ENCODE results near the gene CCM2L. TPM values are rescaled to one million over a fixed set of nuclear protein-coding genes. Genes with fewer than 3 reads are reported as not detected.

The CCM2L gene
- total RNA-seq, 1 experiment from 2014 or later, result 0.32 TPM

DNA sequence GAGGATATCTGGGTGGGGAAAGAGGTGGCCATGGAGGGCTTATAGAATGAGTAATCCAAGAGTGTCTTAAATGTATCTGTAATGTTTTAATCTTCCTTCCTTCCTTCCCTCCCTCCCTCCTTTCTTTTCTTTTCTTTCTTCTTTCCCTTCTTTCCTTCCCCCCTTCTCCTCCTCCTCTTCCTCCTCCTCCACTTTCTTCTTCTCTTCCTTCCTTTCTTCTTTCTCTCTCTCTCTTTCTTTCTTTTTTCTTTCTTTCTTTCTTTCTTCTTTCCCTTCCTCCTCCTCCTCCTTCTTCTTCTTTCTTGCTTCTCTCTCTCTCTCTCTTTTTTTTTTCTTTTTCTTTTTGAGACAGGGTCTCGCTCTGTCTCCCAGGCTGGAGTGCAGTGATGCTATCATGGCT, 49.0 kb downstream of the CCM2L start:
- H3K9me3 ChIP-seq, result no peaks in the 10 kb centered on the region
- intact Hi-C loops (cut with micrococcal nuclease; ENCODE audit: unreplicated experiment), result no loop called here
- Mint-ChIP-seq H3K27me3 (ENCODE audit: insufficient read depth, unreplicated experiment) (peaks cover 26% of the 10 kb centered on the region), H3K9me3 (ENCODE audit: unreplicated experiment) (no peaks in the 10 kb centered on the region), H3K4me3 (ENCODE audit: unreplicated experiment) (no peak overlapping the region), H3K27ac (ENCODE audit: unreplicated experiment) (no peak overlapping the region), H3K36me3 (ENCODE audit: insufficient read depth, unreplicated experiment) (no peaks in the 10 kb centered on the region), H3K4me1 (ENCODE audit: low read depth, unreplicated experiment) (no peaks in the 10 kb centered on the region)
- ChIA-PET CTCF (no interaction called here), POLR2A (no interaction called here)
- no peaks in the 10 kb centered on the region for H3K4me1 ChIP-seq
- no peaks in the 10 kb centered on the region for H3K36me3 ChIP-seq (ENCODE audit: control insufficient read depth, insufficient read depth, low read length)
- no peak overlapping the region for H3K4me3 ChIP-seq (ENCODE audit: low read depth, low read length)
- TF ChIP-seq, protein P1, sequence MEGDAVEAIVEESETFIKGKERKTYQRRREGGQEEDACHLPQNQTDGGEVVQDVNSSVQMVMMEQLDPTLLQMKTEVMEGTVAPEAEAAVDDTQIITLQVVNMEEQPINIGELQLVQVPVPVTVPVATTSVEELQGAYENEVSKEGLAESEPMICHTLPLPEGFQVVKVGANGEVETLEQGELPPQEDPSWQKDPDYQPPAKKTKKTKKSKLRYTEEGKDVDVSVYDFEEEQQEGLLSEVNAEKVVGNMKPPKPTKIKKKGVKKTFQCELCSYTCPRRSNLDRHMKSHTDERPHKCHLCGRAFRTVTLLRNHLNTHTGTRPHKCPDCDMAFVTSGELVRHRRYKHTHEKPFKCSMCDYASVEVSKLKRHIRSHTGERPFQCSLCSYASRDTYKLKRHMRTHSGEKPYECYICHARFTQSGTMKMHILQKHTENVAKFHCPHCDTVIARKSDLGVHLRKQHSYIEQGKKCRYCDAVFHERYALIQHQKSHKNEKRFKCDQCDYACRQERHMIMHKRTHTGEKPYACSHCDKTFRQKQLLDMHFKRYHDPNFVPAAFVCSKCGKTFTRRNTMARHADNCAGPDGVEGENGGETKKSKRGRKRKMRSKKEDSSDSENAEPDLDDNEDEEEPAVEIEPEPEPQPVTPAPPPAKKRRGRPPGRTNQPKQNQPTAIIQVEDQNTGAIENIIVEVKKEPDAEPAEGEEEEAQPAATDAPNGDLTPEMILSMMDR (IDR thresholded peaks at IDR 0.05; ENCODE audit: insufficient read depth in 1 of 2, low read depth in 1 of 2, low read length in 1 of 2, severe bottlenecking in 1 of 2, unreplicated experiment in 1 of 2), result no peak
- no peak for DNase-seq
- BruUV-seq (replicated peaks), result no TSS peak
- H3K27me3 ChIP-seq (replicated peaks; ENCODE audit: control insufficient read depth, insufficient read depth, low read length), result no peaks in the 10 kb centered on the region; the same call in 1 of the 2 replicates

DNA sequence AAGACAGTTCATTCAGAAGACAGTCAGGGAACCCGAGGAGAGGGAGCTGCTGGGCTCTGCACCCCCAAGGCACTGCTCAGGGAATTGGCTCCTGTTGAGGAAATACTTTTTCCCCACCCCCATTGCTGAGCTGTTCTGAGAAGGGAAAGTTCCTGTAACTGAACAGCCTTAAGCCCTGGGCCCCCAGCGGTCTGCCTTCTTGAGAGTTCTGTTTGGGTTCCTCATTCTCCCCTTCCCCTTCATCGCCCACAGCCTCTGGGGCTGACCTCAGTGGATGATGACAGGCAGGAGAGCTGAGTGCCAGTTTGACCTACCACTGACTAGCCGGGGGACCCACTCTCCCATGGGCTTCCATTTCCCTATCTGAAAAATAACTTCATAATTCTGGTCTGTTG, 52.5 kb downstream of the CCM2L start:
- Histone ChIP-seq H3K9me3 (no peaks in the 10 kb centered on the region), H3K27me3 (replicated peaks; ENCODE audit: control insufficient read depth, insufficient read depth, low read length) (no peaks in the 10 kb centered on the region), H3K36me3 (ENCODE audit: control insufficient read depth, insufficient read depth, low read length) (no peaks in the 10 kb centered on the region), H3K4me1 (no peaks in the 10 kb centered on the region), H3K4me3 (ENCODE audit: low read depth, low read length) (no peak overlapping the region)
- DNase-seq, result no peak
- intact Hi-C loops (cut with micrococcal nuclease; ENCODE audit: unreplicated experiment), result no loop called here
- Mint-ChIP-seq H3K36me3 (ENCODE audit: insufficient read depth, unreplicated experiment) (no peaks in the 10 kb centered on the region), H3K4me1 (ENCODE audit: low read depth, unreplicated experiment) (no peaks in the 10 kb centered on the region), H3K27me3 (ENCODE audit: insufficient read depth, unreplicated experiment) (peaks cover 30% of the 10 kb centered on the region), H3K9me3 (ENCODE audit: unreplicated experiment) (no peaks in the 10 kb centered on the region), H3K4me3 (ENCODE audit: unreplicated experiment) (no peak overlapping the region), H3K27ac (ENCODE audit: unreplicated experiment) (no peak overlapping the region)
- CTCF ChIA-PET, result no interaction called here
- POLR2A ChIA-PET, result no interaction called here
- no TSS peak for BruUV-seq (replicated peaks)
- TF ChIP-seq, protein P1 (IDR thresholded peaks at IDR 0.05; ENCODE audit: insufficient read depth in 1 of 2, low read depth in 1 of 2, low read length in 1 of 2, severe bottlenecking in 1 of 2, unreplicated experiment in 1 of 2), result no peak

DNA sequence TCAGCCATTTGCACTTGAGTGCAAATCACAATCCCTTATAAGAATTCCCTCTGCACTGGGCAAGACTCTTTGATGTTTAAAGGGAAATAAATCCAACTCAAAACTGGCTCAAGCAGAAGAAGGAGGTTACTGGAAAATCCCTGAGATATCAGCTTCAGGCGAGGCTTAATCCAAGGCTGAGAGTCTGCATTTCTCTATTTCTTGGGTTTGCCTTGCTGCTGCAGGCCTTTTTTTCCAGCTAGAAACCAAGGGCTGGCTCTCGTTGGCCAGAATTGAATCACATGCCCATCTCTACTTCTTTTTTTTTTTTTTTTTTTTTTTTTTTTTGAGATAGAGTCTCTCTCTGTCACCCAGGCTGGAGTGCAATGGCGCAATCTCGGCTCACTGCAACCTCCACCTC, 53.5 kb downstream of the CCM2L start:
- no peaks in the 10 kb centered on the region for H3K9me3 ChIP-seq
- intact Hi-C loops (cut with micrococcal nuclease; ENCODE audit: unreplicated experiment), result no loop called here
- POLR2A ChIA-PET, result no interaction called here
- no peak overlapping the region for H3K27ac Mint-ChIP-seq (ENCODE audit: unreplicated experiment)
- H3K27me3 ChIP-seq (replicated peaks; ENCODE audit: control insufficient read depth, insufficient read depth, low read length), result no peaks in the 10 kb centered on the region
- H3K27me3 Mint-ChIP-seq (ENCODE audit: insufficient read depth, unreplicated experiment), result peaks cover 27% of the 10 kb centered on the region
- no peaks in the 10 kb centered on the region for H3K36me3 ChIP-seq (ENCODE audit: control insufficient read depth, insufficient read depth, low read length)
- no TSS peak for BruUV-seq (replicated peaks)
- no peaks in the 10 kb centered on the region for H3K9me3 Mint-ChIP-seq (ENCODE audit: unreplicated experiment)
- DNase-seq, result no peak
- no peak overlapping the region for H3K4me3 Mint-ChIP-seq (ENCODE audit: unreplicated experiment)
- TF ChIP-seq, protein P1 (IDR thresholded peaks at IDR 0.05; ENCODE audit: insufficient read depth in 1 of 2, low read depth in 1 of 2, low read length in 1 of 2, severe bottlenecking in 1 of 2, unreplicated experiment in 1 of 2), result no peak
- no peak overlapping the region for H3K4me3 ChIP-seq (ENCODE audit: low read depth, low read length)
- CTCF ChIA-PET, result no interaction called here
- no peaks in the 10 kb centered on the region for H3K36me3 Mint-ChIP-seq (ENCODE audit: insufficient read depth, unreplicated experiment)
- H3K4me1 Mint-ChIP-seq (ENCODE audit: low read depth, unreplicated experiment), result no peaks in the 10 kb centered on the region
- H3K4me1 ChIP-seq, result no peaks in the 10 kb centered on the region

Measured in Caco-2 (cell line).